ENCODE measurements around the gene TRDMT1.
A peak's percentile ranks its signal among the peaks of the same experiment; 100 is the strongest.

The TRDMT1 gene

DNA sequence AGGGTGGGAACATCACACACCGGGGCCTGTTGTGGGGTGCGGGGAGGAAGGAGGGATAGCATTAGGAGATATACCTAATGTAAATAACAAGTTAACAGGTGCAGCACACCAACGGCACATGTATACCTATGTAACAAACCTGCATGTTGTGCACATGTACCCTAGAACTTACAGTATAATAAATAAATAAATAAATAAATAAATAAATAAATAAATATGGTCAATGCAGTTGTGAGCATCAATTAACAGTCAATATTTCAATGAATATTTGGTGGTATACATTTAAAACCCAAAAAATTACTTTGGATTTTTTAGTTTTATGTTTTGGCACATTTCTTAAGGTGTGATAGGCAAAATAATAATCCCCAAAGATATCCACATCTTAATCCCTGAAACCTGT, 15.6 kb downstream of the TRDMT1 start:
- no peak overlapping the region for H2BK15ac ChIP-seq (replicated peaks; ENCODE audit: low read depth)
- H3K9ac ChIP-seq (ENCODE audit: low read length), result no peak overlapping the region
- H3K79me1 ChIP-seq (ENCODE audit: low read length), result no peaks in the 10 kb centered on the region
- no peak overlapping the region for H3K4me3 ChIP-seq (ENCODE audit: low read length)
- H4K8ac ChIP-seq (ENCODE audit: low read depth, low read length), result no peak overlapping the region
- no peak overlapping the region for H2BK120ac ChIP-seq (ENCODE audit: low read depth, low read length)
- no peak overlapping the region for H3K4ac ChIP-seq (ENCODE audit: low read depth, low read length)
- no peaks in the 10 kb centered on the region for H3K36me3 ChIP-seq (ENCODE audit: control insufficient read depth, insufficient read depth, low read length)
- no peak overlapping the region for H4K5ac ChIP-seq (ENCODE audit: low read length)
- no peak overlapping the region for H2AK5ac ChIP-seq (ENCODE audit: low read length)
- no peak overlapping the region for H3K56ac ChIP-seq (ENCODE audit: low read length)
- no peak overlapping the region for H3K4me2 ChIP-seq (ENCODE audit: low read length)
- H2BK5ac ChIP-seq (ENCODE audit: low read length), result no peak overlapping the region
- DNase-seq, result no peak
- H3K79me2 ChIP-seq (ENCODE audit: control insufficient read depth, insufficient read depth, low read length), result no peaks in the 10 kb centered on the region
- H3K4me1 ChIP-seq (ENCODE audit: control insufficient read depth, low read depth, low read length), result no peaks in the 10 kb centered on the region
- no peaks in the 10 kb centered on the region for H3K27me3 ChIP-seq (ENCODE audit: insufficient read depth, low read length, poor library complexity)
- no CpG with 5 or more reads among the region's 3 CpGs for WGBS (ENCODE audit: extremely low coverage, insufficient coverage, low lambda C conversion rate)
- H3K18ac ChIP-seq (ENCODE audit: low read length), result no peak overlapping the region
- H3K23ac ChIP-seq (ENCODE audit: low read length), result no peak overlapping the region
- H3K27ac ChIP-seq (ENCODE audit: low read depth, low read length), result no peak overlapping the region

DNA sequence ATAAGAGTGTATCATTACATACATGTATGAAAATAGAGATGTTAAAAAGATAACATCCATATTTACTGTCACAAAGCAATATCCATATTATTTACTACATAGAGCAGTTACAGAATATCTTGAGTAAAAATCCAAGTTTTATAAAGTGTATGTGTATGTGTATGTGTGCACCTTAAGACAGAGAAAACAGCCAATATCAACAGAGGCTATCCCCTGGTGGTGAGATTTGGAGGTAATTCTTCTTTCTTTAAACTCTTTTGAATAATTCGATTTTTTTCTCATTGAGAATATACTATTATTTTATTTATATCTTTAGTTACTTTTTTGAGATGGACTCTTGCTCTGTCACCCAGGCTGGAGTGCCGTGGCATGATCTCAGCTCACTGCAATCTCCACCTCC, 18.4 kb downstream of the TRDMT1 start:
- H3K4me1 ChIP-seq (ENCODE audit: control insufficient read depth, low read depth, low read length), result no peaks in the 10 kb centered on the region
- WGBS (ENCODE audit: extremely low coverage, insufficient coverage, low lambda C conversion rate), result no CpG with 5 or more reads among the region's 2 CpGs
- no peak overlapping the region for H3K4me2 ChIP-seq (ENCODE audit: low read length)
- no peak overlapping the region for H2AK5ac ChIP-seq (ENCODE audit: low read length)
- no peak overlapping the region for H2BK15ac ChIP-seq (replicated peaks; ENCODE audit: low read depth)
- H3K79me2 ChIP-seq (ENCODE audit: control insufficient read depth, insufficient read depth, low read length), result no peaks in the 10 kb centered on the region
- no peaks in the 10 kb centered on the region for H3K36me3 ChIP-seq (ENCODE audit: control insufficient read depth, insufficient read depth, low read length)
- no peak overlapping the region for H2BK120ac ChIP-seq (ENCODE audit: low read depth, low read length)
- H3K18ac ChIP-seq (ENCODE audit: low read length), result no peak overlapping the region
- no peaks in the 10 kb centered on the region for H3K27me3 ChIP-seq (ENCODE audit: insufficient read depth, low read length, poor library complexity)
- no peaks in the 10 kb centered on the region for H3K79me1 ChIP-seq (ENCODE audit: low read length)
- no peak overlapping the region for H3K56ac ChIP-seq (ENCODE audit: low read length)
- H3K4me3 ChIP-seq (ENCODE audit: low read length), result no peak overlapping the region
- H3K9ac ChIP-seq (ENCODE audit: low read length), result no peak overlapping the region
- no peak overlapping the region for H2BK5ac ChIP-seq (ENCODE audit: low read length)
- H4K8ac ChIP-seq (ENCODE audit: low read depth, low read length), result no peak overlapping the region
- H3K27ac ChIP-seq (ENCODE audit: low read depth, low read length), result no peak overlapping the region
- H3K23ac ChIP-seq (ENCODE audit: low read length), result no peak overlapping the region
- DNase-seq, result no peak
- no peak overlapping the region for H4K5ac ChIP-seq (ENCODE audit: low read length)
- H3K4ac ChIP-seq (ENCODE audit: low read depth, low read length), result no peak overlapping the region

DNA sequence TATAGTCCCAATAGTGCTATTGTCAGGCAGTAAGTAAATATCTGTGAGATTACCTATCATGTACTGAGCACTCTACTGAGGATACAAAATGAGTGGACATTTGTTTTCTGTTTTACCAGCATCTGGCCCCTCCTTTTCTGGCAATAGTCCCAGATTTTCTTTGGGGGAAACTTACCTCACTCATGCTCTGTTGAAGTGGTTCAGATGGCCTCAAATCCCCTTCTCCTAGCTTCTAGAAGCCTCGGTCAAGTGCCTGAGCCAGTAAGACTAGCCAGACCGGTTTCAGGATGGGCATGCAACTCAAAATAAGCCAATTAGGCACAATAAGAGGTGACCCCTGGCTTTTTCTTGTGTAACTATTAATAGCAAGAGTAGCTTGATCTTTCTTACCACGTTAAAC, 19.7 kb downstream of the TRDMT1 start:
- no peak overlapping the region for H3K4me3 ChIP-seq (ENCODE audit: low read length)
- H2BK15ac ChIP-seq (replicated peaks; ENCODE audit: low read depth), result no peak overlapping the region
- no peak overlapping the region for H3K27ac ChIP-seq (ENCODE audit: low read depth, low read length)
- H4K8ac ChIP-seq (ENCODE audit: low read depth, low read length), result peak overlapping the region; percentile 81
- no peak overlapping the region for H3K4ac ChIP-seq (ENCODE audit: low read depth, low read length)
- no peak overlapping the region for H3K56ac ChIP-seq (ENCODE audit: low read length)
- H3K79me1 ChIP-seq (ENCODE audit: low read length), result no peaks in the 10 kb centered on the region
- H4K5ac ChIP-seq (ENCODE audit: low read length), result no peak overlapping the region
- no CpG with 5 or more reads among the region's 3 CpGs for WGBS (ENCODE audit: extremely low coverage, insufficient coverage, low lambda C conversion rate)
- no peaks in the 10 kb centered on the region for H3K79me2 ChIP-seq (ENCODE audit: control insufficient read depth, insufficient read depth, low read length)
- no peaks in the 10 kb centered on the region for H3K27me3 ChIP-seq (ENCODE audit: insufficient read depth, low read length, poor library complexity)
- H2AK5ac ChIP-seq (ENCODE audit: low read length), result no peak overlapping the region
- no peaks in the 10 kb centered on the region for H3K4me1 ChIP-seq (ENCODE audit: control insufficient read depth, low read depth, low read length)
- peak; percentile 19 for DNase-seq
- no peak overlapping the region for H3K9ac ChIP-seq (ENCODE audit: low read length)
- no peak overlapping the region for H2BK5ac ChIP-seq (ENCODE audit: low read length)
- no peak overlapping the region for H3K23ac ChIP-seq (ENCODE audit: low read length)
- H3K36me3 ChIP-seq (ENCODE audit: control insufficient read depth, insufficient read depth, low read length), result no peaks in the 10 kb centered on the region
- H2BK120ac ChIP-seq (ENCODE audit: low read depth, low read length), result no peak overlapping the region
- H3K18ac ChIP-seq (ENCODE audit: low read length), result peak overlapping the region; percentile 68
- H3K4me2 ChIP-seq (ENCODE audit: low read length), result no peak overlapping the region

DNA sequence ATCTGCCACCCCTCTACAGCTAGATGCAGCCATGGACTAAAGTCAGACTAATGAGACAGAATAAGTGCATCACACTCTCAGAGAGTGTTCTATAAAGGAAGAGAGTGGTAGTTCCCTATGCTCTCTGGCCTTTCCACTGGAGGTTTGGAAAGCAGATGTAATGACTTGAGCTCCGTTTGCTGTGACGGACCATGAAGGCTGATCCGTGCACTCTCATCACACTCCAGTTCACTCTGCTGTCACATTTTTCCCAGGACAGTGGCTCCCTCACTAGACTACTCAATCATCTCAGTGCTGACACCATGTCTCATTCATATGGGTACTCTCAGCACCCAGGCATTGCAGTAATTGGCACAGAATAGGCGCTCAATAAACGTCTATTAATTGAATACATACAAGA, 20.4 kb downstream of the TRDMT1 start:
- Histone ChIP-seq H3K23ac (ENCODE audit: low read length) (no peak overlapping the region), H2AK5ac (ENCODE audit: low read length) (no peak overlapping the region), H4K8ac (ENCODE audit: low read depth, low read length) (no peak overlapping the region), H3K79me1 (ENCODE audit: low read length) (no peaks in the 10 kb centered on the region), H3K4me2 (ENCODE audit: low read length) (no peak overlapping the region), H2BK15ac (replicated peaks; ENCODE audit: low read depth) (no peak overlapping the region), H3K9ac (ENCODE audit: low read length) (no peak overlapping the region), H3K36me3 (ENCODE audit: control insufficient read depth, insufficient read depth, low read length) (no peaks in the 10 kb centered on the region), H3K4me1 (ENCODE audit: control insufficient read depth, low read depth, low read length) (no peaks in the 10 kb centered on the region), H2BK5ac (ENCODE audit: low read length) (no peak overlapping the region), H3K27ac (ENCODE audit: low read depth, low read length) (no peak overlapping the region), H2BK120ac (ENCODE audit: low read depth, low read length) (no peak overlapping the region), H3K79me2 (ENCODE audit: control insufficient read depth, insufficient read depth, low read length) (no peaks in the 10 kb centered on the region), H3K4me3 (ENCODE audit: low read length) (no peak overlapping the region), H3K18ac (ENCODE audit: low read length) (no peak overlapping the region), H3K56ac (ENCODE audit: low read length) (no peak overlapping the region), H4K5ac (ENCODE audit: low read length) (no peak overlapping the region), H3K27me3 (ENCODE audit: insufficient read depth, low read length, poor library complexity) (no peaks in the 10 kb centered on the region), H3K4ac (ENCODE audit: low read depth, low read length) (no peak overlapping the region)
- no CpG with 5 or more reads among the region's 5 CpGs for WGBS (ENCODE audit: extremely low coverage, insufficient coverage, low lambda C conversion rate)
- DNase-seq, result no peak

DNA sequence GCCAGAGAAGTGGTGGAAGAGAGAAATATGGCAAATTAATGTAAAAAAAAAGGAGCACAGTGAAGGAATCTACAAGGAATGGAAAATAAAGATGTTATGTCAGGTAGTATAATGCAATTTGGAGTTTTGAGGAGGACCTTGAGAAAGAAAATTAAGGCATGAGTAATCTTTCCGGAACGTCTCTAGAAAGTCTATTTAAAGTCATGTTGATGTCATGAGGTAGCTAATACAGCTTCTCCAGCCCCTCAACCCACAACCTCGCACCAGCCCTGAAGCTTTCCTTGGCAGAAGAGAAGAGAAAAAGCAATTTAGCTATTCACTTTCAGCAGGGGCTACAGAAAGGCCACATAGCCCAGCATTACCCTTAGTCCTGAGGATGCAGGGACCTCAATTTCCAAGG, 22.5 kb downstream of the TRDMT1 start:
- no CpG with 5 or more reads among the region's 3 CpGs for WGBS (ENCODE audit: extremely low coverage, insufficient coverage, low lambda C conversion rate)
- DNase-seq, result no peak

DNA sequence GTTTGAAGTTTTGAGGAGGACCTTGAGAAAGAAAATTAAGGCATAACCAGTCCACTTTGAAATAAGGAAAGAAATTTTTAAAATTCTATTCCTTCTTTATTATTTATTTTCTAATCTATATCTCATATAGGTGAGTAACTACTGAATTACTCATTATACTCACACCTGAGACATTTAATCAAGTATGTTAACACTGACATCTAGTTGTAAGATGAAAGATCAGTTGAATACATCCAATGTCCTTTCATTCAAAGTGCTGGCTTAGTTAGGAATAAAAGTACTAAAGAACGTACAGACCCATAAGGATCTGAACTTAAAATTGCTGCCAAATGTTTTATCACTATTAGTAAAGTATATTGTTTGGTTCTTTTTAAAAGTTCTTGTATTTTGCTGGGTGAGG, 23.5 kb downstream of the TRDMT1 start:
- Histone ChIP-seq H3K56ac (ENCODE audit: low read length) (no peak overlapping the region), H2BK15ac (replicated peaks; ENCODE audit: low read depth) (no peak overlapping the region), H3K79me2 (ENCODE audit: control insufficient read depth, insufficient read depth, low read length) (no peaks in the 10 kb centered on the region), H3K23ac (ENCODE audit: low read length) (no peak overlapping the region), H3K18ac (ENCODE audit: low read length) (no peak overlapping the region), H3K4me1 (ENCODE audit: control insufficient read depth, low read depth, low read length) (no peaks in the 10 kb centered on the region), H3K79me1 (ENCODE audit: low read length) (no peaks in the 10 kb centered on the region), H3K4ac (ENCODE audit: low read depth, low read length) (no peak overlapping the region), H3K27ac (ENCODE audit: low read depth, low read length) (no peak overlapping the region), H4K8ac (ENCODE audit: low read depth, low read length) (no peak overlapping the region), H2BK120ac (ENCODE audit: low read depth, low read length) (no peak overlapping the region), H3K27me3 (ENCODE audit: insufficient read depth, low read length, poor library complexity) (no peaks in the 10 kb centered on the region), H3K4me3 (ENCODE audit: low read length) (no peak overlapping the region), H2AK5ac (ENCODE audit: low read length) (no peak overlapping the region), H4K5ac (ENCODE audit: low read length) (no peak overlapping the region), H3K36me3 (ENCODE audit: control insufficient read depth, insufficient read depth, low read length) (no peaks in the 10 kb centered on the region), H3K9ac (ENCODE audit: low read length) (no peak overlapping the region), H2BK5ac (ENCODE audit: low read length) (no peak overlapping the region), H3K4me2 (ENCODE audit: low read length) (no peak overlapping the region)
- WGBS (ENCODE audit: extremely low coverage, insufficient coverage, low lambda C conversion rate), result no CpG with 5 or more reads among the region's 1 CpG
- DNase-seq, result no peak

More for the DNA sequence above, 22.5 kb downstream of the TRDMT1 start:
- H3K4me1 ChIP-seq (ENCODE audit: control insufficient read depth, low read depth, low read length), result no peaks in the 10 kb centered on the region
- H4K5ac ChIP-seq (ENCODE audit: low read length), result no peak overlapping the region
- no peak overlapping the region for H3K9ac ChIP-seq (ENCODE audit: low read length)
- no peak overlapping the region for H3K27ac ChIP-seq (ENCODE audit: low read depth, low read length)
- H2BK120ac ChIP-seq (ENCODE audit: low read depth, low read length), result no peak overlapping the region
- no peak overlapping the region for H3K4ac ChIP-seq (ENCODE audit: low read depth, low read length)
- no peaks in the 10 kb centered on the region for H3K79me1 ChIP-seq (ENCODE audit: low read length)
- no peak overlapping the region for H3K18ac ChIP-seq (ENCODE audit: low read length)
- H4K8ac ChIP-seq (ENCODE audit: low read depth, low read length), result no peak overlapping the region
- H2BK5ac ChIP-seq (ENCODE audit: low read length), result no peak overlapping the region
- no peaks in the 10 kb centered on the region for H3K27me3 ChIP-seq (ENCODE audit: insufficient read depth, low read length, poor library complexity)
- no peak overlapping the region for H3K4me3 ChIP-seq (ENCODE audit: low read length)
- no peaks in the 10 kb centered on the region for H3K79me2 ChIP-seq (ENCODE audit: control insufficient read depth, insufficient read depth, low read length)
- H3K36me3 ChIP-seq (ENCODE audit: control insufficient read depth, insufficient read depth, low read length), result no peaks in the 10 kb centered on the region
- no peak overlapping the region for H2AK5ac ChIP-seq (ENCODE audit: low read length)
- no peak overlapping the region for H3K56ac ChIP-seq (ENCODE audit: low read length)
- no peak overlapping the region for H3K23ac ChIP-seq (ENCODE audit: low read length)
- no peak overlapping the region for H3K4me2 ChIP-seq (ENCODE audit: low read length)
- no peak overlapping the region for H2BK15ac ChIP-seq (replicated peaks; ENCODE audit: low read depth)
